HepG2 (cell line): ENCODE measurements around the gene HEY2. TPM values are rescaled to one million over a fixed set of nuclear protein-coding genes. Genes with fewer than 3 reads are reported as not detected.

Experiments
- DNMT1 ChIP-seq: sonication (generic); formaldehyde crosslinking; IDR thresholded peaks from 2 replicates; pipeline ENCODE4 v1.5.1; 2020; ENCODE audit warnings: mild to moderate bottlenecking, missing genetic modification reagents
- HDAC6 ChIP-seq: fragments of 200-600 bp; sonication (generic); IDR thresholded peaks from 2 replicates; pipeline ENCODE4 v1.7.0; 2017; ENCODE audit warnings: mild to moderate bottlenecking, antibody characterized with exemption, low read length, low read depth
- HINFP ChIP-seq: sonication (generic); formaldehyde crosslinking; IDR thresholded peaks from 2 replicates; pipeline ENCODE4 v1.4.0; 2020; ENCODE audit warnings: low read depth, mild to moderate bottlenecking, missing genetic modification reagents
- HMGXB3 ChIP-seq: sonication (generic); formaldehyde crosslinking; IDR thresholded peaks from 2 replicates; pipeline ENCODE4 v1.4.0; 2020; ENCODE audit warnings: missing genetic modification reagents, borderline replicate concordance
- HNF1B ChIP-seq: sonication (generic); formaldehyde crosslinking; IDR thresholded peaks from 2 replicates; pipeline ENCODE4 v1.5.1; 2020; ENCODE audit warnings: mild to moderate bottlenecking, moderate library complexity, missing genetic modification reagents
- HNRNPL ChIP-seq: fragments of 200-400 bp; formaldehyde crosslinking; IDR thresholded peaks from 2 replicates; pipeline ENCODE4 v1.6.1; 2017; ENCODE audit warnings: mild to moderate bottlenecking, low read depth, low read length
- PCBP2 ChIP-seq: fragments of 200-400 bp; formaldehyde crosslinking; optimal IDR thresholded peaks from 2 replicates; pipeline ENCODE3; 2018; ENCODE audit warnings: low read length, low read depth; ENCODE audit not compliant: poor library complexity, severe bottlenecking
- REPIN1 ChIP-seq: sonication (generic); formaldehyde crosslinking; IDR thresholded peaks from 2 replicates; pipeline ENCODE4 v1.8.0; 2022; ENCODE audit warnings: missing genetic modification reagents, low read depth, mild to moderate bottlenecking, borderline replicate concordance
- REST ChIP-seq, 2 experiments: IDR thresholded peaks; 2 replicates each; pipeline ENCODE4 v1.6.1; 2011 to 2012; ENCODE audit warnings: low read length in 2 of 2, borderline replicate concordance in 1 of 2, low read depth in 1 of 2, mild to moderate bottlenecking in 1 of 2, moderate library complexity in 1 of 2
- SRF ChIP-seq: IDR thresholded peaks from 2 replicates; pipeline ENCODE4 v1.6.1; 2011; ENCODE audit warnings: mild to moderate bottlenecking, low read depth, low read length, moderate library complexity
- TAF15 ChIP-seq: fragments of 200-400 bp; formaldehyde crosslinking; IDR thresholded peaks from one replicate; pipeline ENCODE4 v1.6.1; 2018; ENCODE audit warnings: mild to moderate bottlenecking, low read depth, low read length; ENCODE audit not compliant: poor library complexity, severe bottlenecking
- TFDP2 ChIP-seq: sonication (generic); formaldehyde crosslinking; IDR thresholded peaks from 2 replicates; pipeline ENCODE4 v1.4.0; 2020; ENCODE audit warnings: missing genetic modification reagents
- ZC3H13 ChIP-seq: sonication (generic); formaldehyde crosslinking; IDR thresholded peaks from 2 replicates; pipeline ENCODE4 v1.8.1; 2023; ENCODE audit warnings: mild to moderate bottlenecking, missing genetic modification reagents, moderate library complexity
- ZSCAN20 ChIP-seq: sonication (generic); formaldehyde crosslinking; IDR thresholded peaks from 2 replicates; pipeline ENCODE4 v1.4.0; 2020; ENCODE audit warnings: missing genetic modification reagents, mild to moderate bottlenecking, borderline replicate concordance
- polyA plus RNA-seq, 8 experiments: library from polyadenylated mRNA; depleted of rRNA in 3 of 8; stranded (reverse) in 7 of 8; unstranded in 1 of 8; fragments of >200 nt; fragmentation: Illumina TruSeq in 4 of 8; extraction: Trizol in 4 of 8; gene quantifications; 2 replicates each; pipeline versions ENCODE4 v1.2.1 to v1.2.3, GENCODE V29; 2011 to 2016; ENCODE audit warnings: low read depth in 4 of 8, missing spikeins in 1 of 8, mixed read lengths in 1 of 8; ENCODE audit not compliant: insufficient read depth in 1 of 8
- total RNA-seq, 5 experiments: library from RNA; depleted of rRNA; stranded (reverse); fragments of >200 nt; fragmentation: Illumina TruSeq; extraction: Trizol; gene quantifications; 2 replicates each; pipeline ENCODE4 v1.2.3, GENCODE V29; 2016; ENCODE audit warnings: low read depth in 1 of 5

Gene HEY2
- total and polyA plus RNA-seq, 2 of the 13 experiments (the other 11 are each of a cell fraction or from before 2014, with no cell fraction given), result 0.04 TPM

DNA sequence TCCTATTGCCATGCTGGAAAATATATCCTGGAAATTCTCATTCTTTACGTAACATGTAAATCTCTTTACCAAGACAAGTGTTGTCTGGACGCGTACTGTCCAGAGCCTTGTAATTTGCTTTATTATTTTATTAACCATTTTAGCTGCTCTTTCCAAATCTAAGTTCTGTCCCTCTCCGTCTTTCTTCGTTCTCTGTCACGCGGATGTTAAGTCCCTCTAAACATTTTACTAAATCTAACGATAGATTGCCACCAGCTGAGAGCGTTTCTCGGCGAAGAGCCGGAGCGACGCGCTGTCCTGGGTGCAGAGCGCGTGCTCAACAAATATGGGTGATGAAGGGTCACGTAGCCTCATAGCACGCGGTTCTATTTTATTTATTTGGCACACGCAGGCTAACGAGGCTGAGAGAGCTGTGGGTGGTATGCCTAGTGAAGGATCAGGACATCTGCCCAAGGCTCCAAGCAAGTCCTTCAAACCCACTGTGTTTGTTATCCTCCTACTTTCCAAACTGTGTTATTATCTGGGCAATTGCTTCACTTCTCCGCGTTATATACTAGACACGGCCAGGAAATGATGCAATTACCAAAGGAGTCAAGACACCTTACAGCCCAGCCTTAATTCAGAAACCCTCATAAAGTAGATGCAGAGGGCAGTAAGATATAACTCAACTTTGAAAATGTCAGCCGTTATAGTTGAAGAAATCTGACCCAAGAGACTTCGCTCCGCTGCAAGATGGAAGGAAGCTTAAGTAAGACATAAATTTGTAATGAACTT, 31.3 kb downstream of the HEY2 start (continued):
- TF ChIP-seq SRF (no peak), DNMT1 (peak; percentile 66; the same call in 1 of the 2 replicates), HNF1B (CRISPR knock-in tag) (no peak), TAF15 (no peak), PCBP2 (no peak), TFDP2 (CRISPR knock-in tag) (peak; percentile 82), REST (IDR thresholded peaks at IDR 0.05; ENCODE audit: borderline replicate concordance in 1 of 2, low read depth in 1 of 2, low read length in 2 of 2) (peak in 1 of 2 experiments; percentile 18; a peak in 1 of 4 replicates), HNRNPL (no peak), HDAC6 (no peak), HMGXB3 (CRISPR knock-in tag) (peak; percentile 4; the same call in 1 of the 2 replicates), ZC3H13 (CRISPR knock-in tag) (no peak), HINFP (CRISPR knock-in tag) (no peak), ZSCAN20 (0 out of 2 replicates have a peak, but pooled peaks have one; percentile 14), REPIN1 (CRISPR knock-in tag) (peak; percentile 50; the same call in 1 of the 2 replicates)
